Body of pancreas (tissue), 4 donors: ENCODE data around the gene SOX10.

Source experiments
- POLR2A ChIP-seq, 3 donors: fragments of 450-650 bp; IDR thresholded peaks; one replicate each; pipeline ENCODE4 v1.6.1; 2016; ENCODE audit warnings: antibody characterized with exemption in 3 of 3, mild to moderate bottlenecking in 2 of 3
- TF ChIP-seq, protein P1 (sequence below), 7 experiments: fragments of 450-650 bp in 4 of 7; fragments of 200-600 bp in 3 of 7; sonication (generic) in 3 of 7; IDR thresholded peaks; one replicate each; pipeline ENCODE4 v1.5.1; 2016 to 2019; ENCODE audit warnings: antibody characterized with exemption in 7 of 7

GRCh38 chr22:37953062-37953436 lies 31.3 kb downstream of the SOX10 start:
- TF ChIP-seq, protein P1, sequence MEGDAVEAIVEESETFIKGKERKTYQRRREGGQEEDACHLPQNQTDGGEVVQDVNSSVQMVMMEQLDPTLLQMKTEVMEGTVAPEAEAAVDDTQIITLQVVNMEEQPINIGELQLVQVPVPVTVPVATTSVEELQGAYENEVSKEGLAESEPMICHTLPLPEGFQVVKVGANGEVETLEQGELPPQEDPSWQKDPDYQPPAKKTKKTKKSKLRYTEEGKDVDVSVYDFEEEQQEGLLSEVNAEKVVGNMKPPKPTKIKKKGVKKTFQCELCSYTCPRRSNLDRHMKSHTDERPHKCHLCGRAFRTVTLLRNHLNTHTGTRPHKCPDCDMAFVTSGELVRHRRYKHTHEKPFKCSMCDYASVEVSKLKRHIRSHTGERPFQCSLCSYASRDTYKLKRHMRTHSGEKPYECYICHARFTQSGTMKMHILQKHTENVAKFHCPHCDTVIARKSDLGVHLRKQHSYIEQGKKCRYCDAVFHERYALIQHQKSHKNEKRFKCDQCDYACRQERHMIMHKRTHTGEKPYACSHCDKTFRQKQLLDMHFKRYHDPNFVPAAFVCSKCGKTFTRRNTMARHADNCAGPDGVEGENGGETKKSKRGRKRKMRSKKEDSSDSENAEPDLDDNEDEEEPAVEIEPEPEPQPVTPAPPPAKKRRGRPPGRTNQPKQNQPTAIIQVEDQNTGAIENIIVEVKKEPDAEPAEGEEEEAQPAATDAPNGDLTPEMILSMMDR (IDR thresholded peaks at IDR 0.05): no peak
- TF ChIP-seq POLR2A (IDR thresholded peaks at IDR 0.05): no peak
